ENCODE results near the gene TENT5C. TPM values are rescaled to one million over a fixed set of nuclear protein-coding genes. Genes with fewer than 3 reads are reported as not detected.

Gene TENT5C
- total RNA-seq, 4 donors from 2014 or later = 0.60 to 2.5 (median 1.2) TPM

DNA sequence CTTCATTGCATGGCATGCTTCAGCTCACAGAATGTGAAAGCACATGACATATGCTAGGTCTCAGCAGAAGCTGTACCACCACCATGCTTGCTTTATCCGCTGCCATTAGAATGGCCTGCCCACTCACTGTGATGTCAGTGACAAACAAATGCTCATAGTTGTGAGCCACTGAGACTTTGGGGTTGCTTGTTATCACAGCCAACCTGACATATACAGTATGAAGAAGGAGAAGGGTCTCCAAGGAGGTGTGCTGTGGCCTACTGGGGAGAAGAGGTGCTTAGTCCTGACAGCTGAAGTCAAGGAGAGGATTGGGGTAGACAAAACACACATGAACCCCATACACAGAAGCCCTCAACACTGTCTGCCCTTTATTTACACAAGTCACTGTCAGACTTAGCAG is 19.5 kb upstream of the TENT5C start:
- Histone ChIP-seq H3K4me3 (no peak overlapping the region), H3K4me1 (no peaks in the 10 kb centered on the region), H3K27ac (no peak overlapping the region), H3K27me3 (no peaks in the 10 kb centered on the region), H3K9me3 (no peaks in the 10 kb centered on the region), H3K36me3 (no peaks in the 10 kb centered on the region)
- WGBS, 2 donors = 91 to 100% methylated on average over 1 of the region's 1 CpG
- no peak for DNase-seq (ENCODE audit: low spot score in 2 of 2)
- no peak for TF ChIP-seq EP300 (IDR thresholded peaks at IDR 0.05)
- no peak for TF ChIP-seq POLR2A (IDR thresholded peaks at IDR 0.05)
- TF ChIP-seq, protein P1, sequence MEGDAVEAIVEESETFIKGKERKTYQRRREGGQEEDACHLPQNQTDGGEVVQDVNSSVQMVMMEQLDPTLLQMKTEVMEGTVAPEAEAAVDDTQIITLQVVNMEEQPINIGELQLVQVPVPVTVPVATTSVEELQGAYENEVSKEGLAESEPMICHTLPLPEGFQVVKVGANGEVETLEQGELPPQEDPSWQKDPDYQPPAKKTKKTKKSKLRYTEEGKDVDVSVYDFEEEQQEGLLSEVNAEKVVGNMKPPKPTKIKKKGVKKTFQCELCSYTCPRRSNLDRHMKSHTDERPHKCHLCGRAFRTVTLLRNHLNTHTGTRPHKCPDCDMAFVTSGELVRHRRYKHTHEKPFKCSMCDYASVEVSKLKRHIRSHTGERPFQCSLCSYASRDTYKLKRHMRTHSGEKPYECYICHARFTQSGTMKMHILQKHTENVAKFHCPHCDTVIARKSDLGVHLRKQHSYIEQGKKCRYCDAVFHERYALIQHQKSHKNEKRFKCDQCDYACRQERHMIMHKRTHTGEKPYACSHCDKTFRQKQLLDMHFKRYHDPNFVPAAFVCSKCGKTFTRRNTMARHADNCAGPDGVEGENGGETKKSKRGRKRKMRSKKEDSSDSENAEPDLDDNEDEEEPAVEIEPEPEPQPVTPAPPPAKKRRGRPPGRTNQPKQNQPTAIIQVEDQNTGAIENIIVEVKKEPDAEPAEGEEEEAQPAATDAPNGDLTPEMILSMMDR (IDR thresholded peaks at IDR 0.05) = no peak

DNA sequence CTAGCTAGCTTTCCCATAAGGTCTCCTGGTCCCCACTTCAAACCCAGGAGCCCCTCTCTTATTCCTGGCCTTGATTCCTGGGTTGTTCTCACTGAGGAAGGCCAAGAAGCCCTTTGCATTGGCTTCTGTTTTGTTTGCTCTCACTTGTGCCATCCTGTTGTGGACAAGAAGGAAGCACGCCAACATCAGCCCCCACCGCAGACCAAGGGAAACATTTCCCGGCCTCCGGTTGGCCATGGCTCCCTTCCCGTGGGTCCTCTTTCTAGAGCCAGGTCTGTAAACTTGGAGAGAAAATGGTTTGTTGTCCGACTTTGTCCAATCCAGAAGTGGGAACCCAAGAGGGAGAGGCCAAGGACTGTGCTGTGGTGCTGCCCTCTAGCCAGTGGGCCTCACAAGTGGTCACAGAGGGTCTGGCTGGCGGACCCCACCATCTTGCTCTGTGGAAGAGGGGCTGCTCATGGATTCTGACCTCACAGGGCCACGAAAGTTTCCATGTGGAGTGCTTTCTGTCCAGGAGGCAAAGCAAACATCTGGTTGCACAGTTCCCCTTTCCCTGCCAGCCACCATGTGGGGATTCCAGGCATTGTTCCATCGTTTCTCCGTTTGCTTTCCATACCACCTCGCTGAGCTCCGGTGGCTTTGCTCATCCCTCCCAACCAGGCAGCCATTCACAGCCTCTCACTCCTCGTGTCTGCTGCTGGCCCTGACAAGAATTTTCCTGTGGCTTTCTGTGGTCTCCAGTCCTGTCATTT is 18.9 kb upstream of the TENT5C start:
- H3K4me3 ChIP-seq = no peak overlapping the region
- no peaks in the 10 kb centered on the region for H3K4me1 ChIP-seq
- WGBS, 2 donors = 80 to 82% methylated on average over 13 of the region's 13 CpGs
- TF ChIP-seq POLR2A (IDR thresholded peaks at IDR 0.05) = no peak
- TF ChIP-seq EP300 (IDR thresholded peaks at IDR 0.05) = no peak
- TF ChIP-seq, protein P1 (IDR thresholded peaks at IDR 0.05) = no peak
- no peaks in the 10 kb centered on the region for H3K36me3 ChIP-seq
- H3K27me3 ChIP-seq = no peaks in the 10 kb centered on the region
- no peaks in the 10 kb centered on the region for H3K9me3 ChIP-seq
- no peak overlapping the region for H3K27ac ChIP-seq
- DNase-seq (ENCODE audit: low spot score in 2 of 2) = no peak

DNA sequence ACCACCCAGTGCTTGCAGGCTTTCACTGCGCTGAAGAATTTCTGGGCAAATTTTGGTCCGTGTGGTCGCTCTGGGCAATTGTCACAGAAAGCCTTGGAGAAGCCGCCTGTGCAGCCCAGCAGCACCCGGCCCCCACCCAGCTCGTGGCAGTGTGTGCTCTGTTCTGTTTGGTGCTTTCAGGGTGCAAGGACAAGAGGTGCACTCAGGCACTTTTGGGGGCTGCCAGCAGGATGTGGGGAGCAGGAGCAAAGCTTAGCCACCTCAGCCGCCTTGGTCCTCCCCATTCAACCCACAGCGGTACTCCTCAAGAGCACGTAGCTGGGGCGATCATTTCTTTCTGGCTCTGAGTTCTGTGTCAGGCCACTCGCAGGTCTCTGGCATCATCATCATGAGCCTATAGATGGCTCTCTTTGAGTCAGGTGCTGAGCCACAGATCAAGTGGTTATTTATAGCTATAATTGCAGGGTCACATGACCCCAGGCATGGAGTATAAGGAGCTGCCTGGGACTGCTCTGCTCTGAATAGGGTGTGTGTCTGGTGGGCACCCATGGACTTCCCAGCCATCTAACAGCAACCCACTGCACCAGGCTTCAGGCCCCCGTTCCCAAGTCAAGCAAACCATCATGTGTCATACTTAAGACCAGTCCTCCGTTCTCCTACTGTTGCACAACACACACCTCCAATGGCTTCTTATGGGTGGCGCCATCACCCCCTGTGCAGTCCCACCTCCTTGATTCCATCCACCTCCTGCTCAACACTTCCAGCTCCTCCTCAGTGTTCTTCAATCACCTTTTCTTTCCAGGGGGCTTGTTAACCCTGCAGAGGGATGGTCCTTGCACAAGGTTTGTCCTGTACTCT is 18.1 kb upstream of the TENT5C start:
- H3K4me3 ChIP-seq = no peak overlapping the region
- TF ChIP-seq, protein P1 (IDR thresholded peaks at IDR 0.05) = no peak
- TF ChIP-seq POLR2A (IDR thresholded peaks at IDR 0.05) (no peak), EP300 (IDR thresholded peaks at IDR 0.05) (no peak)
- no peaks in the 10 kb centered on the region for H3K27me3 ChIP-seq
- no peak overlapping the region for H3K27ac ChIP-seq
- WGBS, 2 donors = 81 to 91% methylated on average over 9 to 14 of the region's 14 CpGs
- DNase-seq (ENCODE audit: low spot score in 2 of 2) = no peak
- H3K9me3 ChIP-seq = no peaks in the 10 kb centered on the region
- H3K4me1 ChIP-seq = no peaks in the 10 kb centered on the region
- no peaks in the 10 kb centered on the region for H3K36me3 ChIP-seq

DNA sequence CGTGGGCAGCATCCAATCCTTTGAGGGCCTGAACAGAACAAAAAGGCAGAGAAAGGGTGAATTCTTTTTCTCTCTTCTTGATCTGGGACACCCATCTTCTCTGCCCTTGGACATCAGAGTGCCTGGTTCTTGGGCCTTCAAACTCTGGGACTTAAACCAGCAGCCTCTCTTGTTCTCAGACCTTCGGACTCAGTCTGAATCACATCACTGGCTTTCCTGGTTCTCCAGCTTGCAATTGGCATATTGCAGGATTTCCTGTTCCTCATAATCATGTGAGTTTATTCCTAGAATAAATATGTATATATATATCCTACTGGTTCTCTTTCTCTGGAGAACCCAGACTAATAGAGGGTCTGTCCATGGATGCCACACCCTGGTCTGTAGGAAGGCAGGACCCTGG is 16.3 kb upstream of the TENT5C start:
- TF ChIP-seq EP300 (IDR thresholded peaks at IDR 0.05) = no peak
- no peak for TF ChIP-seq POLR2A (IDR thresholded peaks at IDR 0.05)
- TF ChIP-seq, protein P1 (IDR thresholded peaks at IDR 0.05) = no peak
- Histone ChIP-seq H3K4me3 (no peak overlapping the region), H3K27ac (no peak overlapping the region), H3K36me3 (no peaks in the 10 kb centered on the region), H3K27me3 (no peaks in the 10 kb centered on the region), H3K9me3 (no peaks in the 10 kb centered on the region), H3K4me1 (no peaks in the 10 kb centered on the region)
- WGBS, 2 donors = 90 to 94% methylated on average over 2 of the region's 2 CpGs
- DNase-seq (ENCODE audit: low spot score in 2 of 2) = no peak

All from tibial nerve (tissue), 4 donors.